ENCODE measurements around the gene PDXK.

DNA sequence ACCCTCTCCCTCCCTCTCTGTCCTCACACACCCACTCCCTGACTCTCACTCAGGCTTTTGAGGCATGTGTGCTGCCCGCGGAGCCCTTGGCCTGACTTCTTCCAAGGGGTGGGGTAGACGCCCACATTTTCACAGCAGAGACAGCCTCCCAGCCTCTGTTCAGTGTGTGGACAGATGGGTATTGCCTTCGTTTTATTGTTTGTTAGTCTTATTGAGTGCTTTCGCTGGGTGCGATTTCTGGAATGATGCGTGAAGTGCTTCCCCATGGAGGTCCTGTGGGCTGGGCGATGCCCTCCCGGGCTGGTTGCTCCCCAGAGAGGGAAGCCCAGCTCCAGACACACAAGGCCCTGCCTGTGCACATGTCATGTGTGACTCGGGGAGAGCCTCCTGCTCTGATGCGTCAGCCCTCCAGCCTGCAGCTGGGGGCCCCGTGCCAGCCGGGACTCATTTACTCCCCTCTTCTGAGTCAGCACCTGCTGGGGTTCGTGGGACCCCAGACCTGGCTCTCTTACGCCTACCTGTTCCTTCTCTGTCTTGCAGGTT, 14.7 kb downstream of the PDXK start:
- TF ChIP-seq, protein P1, sequence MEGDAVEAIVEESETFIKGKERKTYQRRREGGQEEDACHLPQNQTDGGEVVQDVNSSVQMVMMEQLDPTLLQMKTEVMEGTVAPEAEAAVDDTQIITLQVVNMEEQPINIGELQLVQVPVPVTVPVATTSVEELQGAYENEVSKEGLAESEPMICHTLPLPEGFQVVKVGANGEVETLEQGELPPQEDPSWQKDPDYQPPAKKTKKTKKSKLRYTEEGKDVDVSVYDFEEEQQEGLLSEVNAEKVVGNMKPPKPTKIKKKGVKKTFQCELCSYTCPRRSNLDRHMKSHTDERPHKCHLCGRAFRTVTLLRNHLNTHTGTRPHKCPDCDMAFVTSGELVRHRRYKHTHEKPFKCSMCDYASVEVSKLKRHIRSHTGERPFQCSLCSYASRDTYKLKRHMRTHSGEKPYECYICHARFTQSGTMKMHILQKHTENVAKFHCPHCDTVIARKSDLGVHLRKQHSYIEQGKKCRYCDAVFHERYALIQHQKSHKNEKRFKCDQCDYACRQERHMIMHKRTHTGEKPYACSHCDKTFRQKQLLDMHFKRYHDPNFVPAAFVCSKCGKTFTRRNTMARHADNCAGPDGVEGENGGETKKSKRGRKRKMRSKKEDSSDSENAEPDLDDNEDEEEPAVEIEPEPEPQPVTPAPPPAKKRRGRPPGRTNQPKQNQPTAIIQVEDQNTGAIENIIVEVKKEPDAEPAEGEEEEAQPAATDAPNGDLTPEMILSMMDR (IDR thresholded peaks at IDR 0.05) = no peak
- no peak for TF ChIP-seq POLR2A (IDR thresholded peaks at IDR 0.05)

All from testis (tissue), 2 donors.